Measurements from ENCODE around the gene ZNF511. TPM values are rescaled to one million over a fixed set of nuclear protein-coding genes. Genes with fewer than 3 reads are reported as not detected.

ZNF511 gene
- total RNA-seq, 1 donor: 24.6 TPM

- H3K4me3 ChIP-seq (ENCODE audit: insufficient read depth, low read length): peak overlapping the region; percentile 63
Measured at GRCh38 chr10:133329491-133330202, 20.9 kb downstream of the ZNF511 start.

GRCh38 chr10:133332936-133333699 lies 24.4 kb downstream of the ZNF511 start:
- H3K27ac ChIP-seq (ENCODE audit: low read depth, low read length): no peak overlapping the region

More at GRCh38 chr10:133329491-133330202, 20.9 kb downstream of the ZNF511 start:
- peak; percentile 100 for DNase-seq (ENCODE audit: insufficient read length, low spot score, missing footprints)
- H3K27me3 ChIP-seq (ENCODE audit: insufficient read depth, low read length): peaks cover 70% of the 10 kb centered on the region
- no peaks in the 10 kb centered on the region for H3K36me3 ChIP-seq (ENCODE audit: insufficient read depth, low read length)
- peak overlapping the region; percentile 82 for H2AFZ ChIP-seq (ENCODE audit: low read length)
- no peaks in the 10 kb centered on the region for H3K9me3 ChIP-seq (ENCODE audit: low read depth, low read length)
- peak overlapping the region; percentile 83 for H3K4me2 ChIP-seq (ENCODE audit: insufficient read depth, low read length)
- TF ChIP-seq CTCF (IDR thresholded peaks at IDR 0.05; ENCODE audit: extremely low read depth, low read depth, low read length): peak; percentile 92
- no peak overlapping the region for H3K27ac ChIP-seq (ENCODE audit: low read depth, low read length)
- no peaks in the 10 kb centered on the region for H3K79me2 ChIP-seq (ENCODE audit: insufficient read depth, low read length)
- peaks cover 7% of the 10 kb centered on the region for H3K4me1 ChIP-seq (ENCODE audit: insufficient read depth, low read length)
- H4K20me1 ChIP-seq (ENCODE audit: insufficient read depth, low read length): no peaks in the 10 kb centered on the region

GRCh38 chr10:133334503-133335245 lies 26.0 kb downstream of the ZNF511 start:
- Histone ChIP-seq H3K79me2 (ENCODE audit: insufficient read depth, low read length) (no peaks in the 10 kb centered on the region), H3K27me3 (ENCODE audit: insufficient read depth, low read length) (peaks cover 57% of the 10 kb centered on the region), H3K4me1 (ENCODE audit: insufficient read depth, low read length) (peaks cover 3% of the 10 kb centered on the region), H3K4me3 (ENCODE audit: insufficient read depth, low read length) (peak overlapping the region; percentile 45), H3K36me3 (ENCODE audit: insufficient read depth, low read length) (no peaks in the 10 kb centered on the region), H3K27ac (ENCODE audit: low read depth, low read length) (no peak overlapping the region), H2AFZ (ENCODE audit: low read length) (no peak overlapping the region), H3K4me2 (ENCODE audit: insufficient read depth, low read length) (peak overlapping the region; percentile 69), H4K20me1 (ENCODE audit: insufficient read depth, low read length) (no peaks in the 10 kb centered on the region), H3K9me3 (ENCODE audit: low read depth, low read length) (no peaks in the 10 kb centered on the region)
- TF ChIP-seq CTCF (IDR thresholded peaks at IDR 0.05; ENCODE audit: extremely low read depth, low read depth, low read length): no peak
- DNase-seq (ENCODE audit: insufficient read length, low spot score, missing footprints): peak; percentile 91

More at GRCh38 chr10:133332936-133333699, 24.4 kb downstream of the ZNF511 start:
- no peak for DNase-seq (ENCODE audit: insufficient read length, low spot score, missing footprints)
- Histone ChIP-seq H3K27me3 (ENCODE audit: insufficient read depth, low read length) (peaks cover 65% of the 10 kb centered on the region), H3K4me3 (ENCODE audit: insufficient read depth, low read length) (no peak overlapping the region), H4K20me1 (ENCODE audit: insufficient read depth, low read length) (no peaks in the 10 kb centered on the region), H2AFZ (ENCODE audit: low read length) (no peak overlapping the region), H3K9me3 (ENCODE audit: low read depth, low read length) (no peaks in the 10 kb centered on the region), H3K4me1 (ENCODE audit: insufficient read depth, low read length) (peaks cover 7% of the 10 kb centered on the region), H3K36me3 (ENCODE audit: insufficient read depth, low read length) (no peaks in the 10 kb centered on the region), H3K4me2 (ENCODE audit: insufficient read depth, low read length) (no peak overlapping the region), H3K79me2 (ENCODE audit: insufficient read depth, low read length) (no peaks in the 10 kb centered on the region)
- TF ChIP-seq CTCF (IDR thresholded peaks at IDR 0.05; ENCODE audit: extremely low read depth, low read depth, low read length): no peak

Measured in osteoblast (primary cell).